HTERT RPE-1 (cell line): ENCODE measurements around the gene DOLK.
"Not testable (repeated sequence)": the region's sequence is repeated elsewhere in the genome, so short reads cannot be mapped to it uniquely, and the experiment has no call there.

ENCODE experiments used
- in situ Hi-C: fragments of 300-500 bp; cut with MboI; formaldehyde crosslinking; loops from 4 replicates; pipeline ENCODE4 v1.14.3; 2020; ENCODE audit warnings: low sequenced_read_pairs

DOLK gene

GRCh38 chr9:128947527-128948301 lies at the start of gene DOLK, which contains the start of gene NUP188:
Gene DOLK (minus strand): TSS chr9:128947603. CDS start chr9:128947303, 300 bp downstream.
Gene NUP188 (plus strand): TSS chr9:128947699. CDS start chr9:128947720, 21 bp downstream.
- in situ Hi-C loops: no loop called here

- in situ Hi-C loops: no loop called here
Measured at GRCh38 chr9:128995791-128996190, 48.4 kb upstream of the DOLK start.

GRCh38 chr9:128992995-128993394 lies 45.6 kb upstream of the DOLK start:
- in situ Hi-C loops: no loop called here

GRCh38 chr9:128987805-128988204 lies 40.4 kb upstream of the DOLK start:
- in situ Hi-C loops: no loop called here

- in situ Hi-C loops: no loop called here
Measured at GRCh38 chr9:128986671-128987070, 39.3 kb upstream of the DOLK start.

- in situ Hi-C loops: no loop called here
Measured at GRCh38 chr9:128983536-128983935, 36.1 kb upstream of the DOLK start.

GRCh38 chr9:128979111-128979510 lies 31.7 kb upstream of the DOLK start:
- in situ Hi-C loops: no loop called here

GRCh38 chr9:128972956-128973355 lies 25.6 kb upstream of the DOLK start:
- in situ Hi-C loops: no loop called here

- in situ Hi-C loops: no loop called here
Measured at GRCh38 chr9:128969491-128969890, 22.1 kb upstream of the DOLK start.

GRCh38 chr9:128961403-128961802 lies 14.0 kb upstream of the DOLK start:
- in situ Hi-C loops: not testable (repeated sequence)

- in situ Hi-C loops: no loop called here
Measured at GRCh38 chr9:128947277-128947526, 201 bp downstream of the DOLK start.

GRCh38 chr9:128946571-128947276 lies 679 bp downstream of the DOLK start:
- in situ Hi-C loops: no loop called here

GRCh38 chr9:128945798-128946501 lies 1.5 kb downstream of the DOLK start:
- in situ Hi-C loops: no loop called here

- in situ Hi-C loops: not testable (repeated sequence)
Measured at GRCh38 chr9:128944966-128945365, 2.4 kb downstream of the DOLK start.

- in situ Hi-C loops: no loop called here
Measured at GRCh38 chr9:128943832-128944620, 3.4 kb downstream of the DOLK start.

- in situ Hi-C loops: no loop called here
Measured at GRCh38 chr9:128940946-128941755, 6.3 kb downstream of the DOLK start.

- in situ Hi-C loops: no loop called here
Measured at GRCh38 chr9:128940271-128940921, 7.0 kb downstream of the DOLK start.

GRCh38 chr9:128937310-128938165 lies 9.9 kb downstream of the DOLK start:
- in situ Hi-C loops: no loop called here
